IMR-90 (cell line): ENCODE measurements around the gene RND3. TPM values are rescaled to one million over a fixed set of nuclear protein-coding genes. Genes with fewer than 3 reads are reported as not detected.

Source experiments
- ATAC-seq: fragments of 200-7000 bp; cut with Tn5 transposase; 2 replicates; pipeline ENCODE4 v1.9.1; 2020; ENCODE audit warnings: low read depth, mild to moderate bottlenecking, moderate library complexity
- BruUV-seq: library from RNA; stranded (reverse); fragments of 400-500 nt; replicated peaks from 2 replicates; lab custom pipeline; 2021; lab: Mats Ljungman, UMichigan
- CTCF ChIA-PET: fragments of 300-600 bp; formaldehyde crosslinking; extraction: SDS; loops from one replicate; lab custom pipeline; 2021; ENCODE audit warnings: antibody characterized with exemption; lab: Yijun Ruan, JAX
- POLR2A ChIA-PET: fragments of 300-600 bp; sonication (Branson Sonifier 250); formaldehyde crosslinking; loops from one replicate; lab custom pipeline; 2022; ENCODE audit warnings: antibody characterized with exemption; ENCODE audit not compliant: unreplicated experiment; lab: Charles Lee
- DNase-seq: peaks from one replicate; pipeline ENCODE4 v3.0.0; 2013
- H2AFZ ChIP-seq: replicated peaks from 2 replicates; pipeline ENCODE3; 2013; ENCODE audit warnings: low read length, mild to moderate bottlenecking; ENCODE audit not compliant: poor library complexity
- H2AK5ac ChIP-seq: 2 replicates; pipeline ENCODE4 v1.6.1; 2013; ENCODE audit warnings: low read depth, low read length, inconsistent platforms
- H2AK9ac ChIP-seq: replicated peaks from 2 replicates; pipeline ENCODE3; 2013; ENCODE audit warnings: mild to moderate bottlenecking, low read depth, low read length, moderate library complexity; ENCODE audit not compliant: poor library complexity
- H2BK120ac ChIP-seq: 2 replicates; pipeline ENCODE4 v1.6.1; 2013; ENCODE audit warnings: low read depth, low read length, inconsistent platforms
- H2BK15ac ChIP-seq: 3 replicates; pipeline ENCODE4 v1.6.1; 2013; ENCODE audit warnings: low read depth, low read length, inconsistent platforms
- H2BK20ac ChIP-seq: 2 replicates; pipeline ENCODE4 v1.6.1; 2013; ENCODE audit warnings: low read depth, mild to moderate bottlenecking, inconsistent platforms, low read length, moderate library complexity
- H2BK5ac ChIP-seq: 2 replicates; pipeline ENCODE4 v1.6.1; 2013; ENCODE audit warnings: mild to moderate bottlenecking, low read depth, low read length, inconsistent platforms; ENCODE audit not compliant: poor library complexity, severe bottlenecking
- H3K14ac ChIP-seq: replicated peaks from 2 replicates; pipeline ENCODE4 v1.6.1; 2013; ENCODE audit warnings: low read depth, low read length, inconsistent platforms
- H3K18ac ChIP-seq: 2 replicates; pipeline ENCODE4 v1.6.1; 2013; ENCODE audit warnings: low read depth, low read length, control low read depth
- H3K23ac ChIP-seq: 2 replicates; pipeline ENCODE4 v1.6.1; 2013; ENCODE audit warnings: low read depth, low read length, inconsistent platforms
- H3K27ac ChIP-seq: 2 replicates; pipeline ENCODE4 v1.5.1; 2013; ENCODE audit warnings: mild to moderate bottlenecking, control low read depth, low read length; ENCODE audit not compliant: insufficient read depth
- H3K27me3 ChIP-seq: 2 replicates; pipeline ENCODE4 v1.6.1; 2013; ENCODE audit warnings: low read length; ENCODE audit not compliant: control insufficient read depth, insufficient read depth
- H3K36me3 ChIP-seq: 2 replicates; pipeline ENCODE4 v1.6.1; 2013; ENCODE audit warnings: low read length, mixed read lengths; ENCODE audit not compliant: control insufficient read depth, insufficient read depth
- H3K4ac ChIP-seq: 2 replicates; pipeline ENCODE4 v1.6.1; 2013; ENCODE audit warnings: low read depth, low read length, inconsistent platforms
- H3K4me1 ChIP-seq: 2 replicates; pipeline ENCODE4 v1.6.1; 2013; ENCODE audit warnings: low read length, mixed read lengths; ENCODE audit not compliant: control insufficient read depth, insufficient read depth
- H3K4me2 ChIP-seq: 2 replicates; pipeline ENCODE4 v1.6.1; 2013; ENCODE audit warnings: low read depth, mild to moderate bottlenecking, control low read depth, low read length, moderate library complexity
- H3K4me3 ChIP-seq: 2 replicates; pipeline ENCODE4 v1.5.1; 2013; ENCODE audit warnings: low read depth, mild to moderate bottlenecking, control low read depth, low read length, moderate library complexity; ENCODE audit not compliant: insufficient read depth
- H3K56ac ChIP-seq: 2 replicates; pipeline ENCODE4 v1.6.1; 2013; ENCODE audit warnings: low read length, inconsistent platforms; ENCODE audit not compliant: insufficient read depth; ENCODE audit errors: extremely low read depth
- H3K79me1 ChIP-seq, 2 experiments: 2 replicates each; pipeline ENCODE4 v1.6.1; 2013; ENCODE audit warnings: low read length in 2 of 2, inconsistent platforms in 1 of 2, low read depth in 1 of 2
- H3K9ac ChIP-seq: 2 replicates; pipeline ENCODE4 v1.6.1; 2013; ENCODE audit warnings: low read depth, low read length, control low read depth
- H3K9me1 ChIP-seq: 2 replicates; pipeline ENCODE4 v1.6.1; 2013; ENCODE audit warnings: low read length, inconsistent platforms; ENCODE audit not compliant: insufficient read depth
- H3K9me3 ChIP-seq: 2 replicates; pipeline ENCODE4 v1.6.1; 2013; ENCODE audit warnings: low read length; ENCODE audit not compliant: control insufficient read depth, insufficient read depth
- H4K20me1 ChIP-seq: 2 replicates; pipeline ENCODE4 v1.6.1; 2013; ENCODE audit warnings: low read length, inconsistent platforms; ENCODE audit not compliant: insufficient read depth
- H4K5ac ChIP-seq: 2 replicates; pipeline ENCODE4 v1.6.1; 2013; ENCODE audit warnings: mild to moderate bottlenecking, low read depth, low read length, control low read depth
- H4K8ac ChIP-seq, 2 experiments: 2 replicates each; pipeline ENCODE4 v1.6.1; 2013; ENCODE audit warnings: low read depth in 2 of 2, low read length in 2 of 2, control low read depth in 1 of 2, inconsistent platforms in 1 of 2
- H4K91ac ChIP-seq: 2 replicates; pipeline ENCODE4 v1.6.1; 2013; ENCODE audit warnings: low read depth, low read length, inconsistent platforms; ENCODE audit not compliant: insufficient read depth
- POLR2A ChIP-seq: IDR thresholded peaks from 2 replicates; pipeline ENCODE4 v1.6.1; 2012; ENCODE audit warnings: mild to moderate bottlenecking, low read depth, low read length
- RAD21 ChIP-seq: IDR thresholded peaks from 2 replicates; pipeline ENCODE4 v1.6.1; 2012; ENCODE audit warnings: low read length, improper control_type of control experiment
- RFX5 ChIP-seq: IDR thresholded peaks from 2 replicates; pipeline ENCODE4 v1.8.0; 2012; ENCODE audit warnings: low read depth, mild to moderate bottlenecking, low read length, moderate library complexity
- WGBS, 2 experiments: methylation state at CpG; one replicate each; pipeline versions ENCODE4 v1.1.5 to v1.1.7; 2013; ENCODE audit warnings: missing lambda C conversion rate in 2 of 2; ENCODE audit not compliant: insufficient read length in 1 of 2; ENCODE audit errors: extremely low coverage in 2 of 2; 5-methylcytosine and 5-hydroxymethylcytosine counted together
- dilution Hi-C: fragments of 300-500 bp; cut with HindIII; formaldehyde crosslinking; loops from one replicate; pipeline ENCODE4 v1.14.3; 2018; ENCODE audit warnings: low sequenced_read_pairs; ENCODE audit not compliant: unreplicated experiment
- in situ Hi-C: fragments of 300-500 bp; cut with MboI; formaldehyde crosslinking; loops from 3 replicates; pipeline ENCODE4 v1.14.3; 2019; ENCODE audit warnings: low sequenced_read_pairs, inconsistent platforms, mixed read lengths
- intact Hi-C: fragments of 100-400 bp; cut with micrococcal nuclease; formaldehyde crosslinking; loops from 2 replicates; pipeline ENCODE4 v1.10.0; 2022
- polyA plus RNA-seq, 3 experiments: library from polyadenylated mRNA; depleted of rRNA; stranded (reverse); fragments of >200 nt; gene quantifications; 2 replicates each; pipeline ENCODE4 v1.2.3, GENCODE V29; 2012; ENCODE audit warnings: low replicate concordance in 1 of 3
- total RNA-seq: library from RNA; depleted of rRNA; stranded (reverse); fragments of >200 nt; gene quantifications from 2 replicates; pipeline ENCODE4 v1.2.3, GENCODE V29; 2012

RND3 gene
- total and polyA plus RNA-seq, 2 of the 4 experiments (the other 2 are of a cell fraction) = 111 to 449 TPM

GRCh38 chr2:150482667-150483400 lies 4.6 kb downstream of the RND3 start:
- no CpG with 5 or more reads among the region's 6 CpGs for WGBS, 2 experiments
- peak overlapping the region; percentile 67; the same call in 1 of the 2 replicates for H3K27ac ChIP-seq
- peaks cover 94% of the 10 kb centered on the region for H4K20me1 ChIP-seq
- peak overlapping the region; percentile 90 for H2BK5ac ChIP-seq
- BruUV-seq = no TSS peak
- H4K5ac ChIP-seq = peak overlapping the region; percentile 26; the same call in 1 of the 2 replicates
- H3K9me1 ChIP-seq = no peaks in the 10 kb centered on the region
- peak overlapping the region; percentile 85 for H3K9ac ChIP-seq
- H2AK5ac ChIP-seq = no peak overlapping the region
- ATAC-seq (no peak), DNase-seq (peak; percentile 18)
- TF ChIP-seq RAD21 (no peak), RFX5 (no peak), POLR2A (peak; percentile 67)
- H2AK9ac ChIP-seq = no peak overlapping the region
- intact Hi-C loops (loop anchor here (5.0 kb wide), 1 partner anchor 754 kb away; no protein-coding TSS in a partner anchor), in situ Hi-C loops (loop anchor here (10.0 kb wide), 1 partner anchor 572 kb away; no protein-coding TSS in a partner anchor), dilution Hi-C loops (no loop called here)
- H2BK120ac ChIP-seq = 0 out of 2 replicates have a peak overlapping the region, but pooled peaks have one; percentile 33
- H3K4me3 ChIP-seq = peak overlapping the region; percentile 92
- peak overlapping the region; percentile 64 for H3K4ac ChIP-seq
- H2BK20ac ChIP-seq = no peak overlapping the region
- H2BK15ac ChIP-seq = no peak overlapping the region
- peak overlapping the region; percentile 52 for H3K56ac ChIP-seq
- peak overlapping the region; percentile 88 for H3K4me2 ChIP-seq
- peak overlapping the region; percentile 85 for H3K18ac ChIP-seq
- H3K9me3 ChIP-seq = no peaks in the 10 kb centered on the region
- H3K23ac ChIP-seq = peak overlapping the region; percentile 92
- peak overlapping the region; percentile 82 for H3K14ac ChIP-seq
- ChIA-PET POLR2A (interaction anchor here (0.6 to 1.3 kb wide), 5 partner anchors 38 to 943 kb away, joined by 3 to 13 read pairs (median 4); no protein-coding TSS in a partner anchor), CTCF (no interaction called here)
- H4K91ac ChIP-seq = 0 out of 2 replicates have a peak overlapping the region, but pooled peaks have one; percentile 2
- H3K36me3 ChIP-seq = peaks cover 52% of the 10 kb centered on the region
- H3K4me1 ChIP-seq = peaks cover 1% of the 10 kb centered on the region; the same call in 1 of the 2 replicates
- H4K8ac ChIP-seq = peak overlapping the region in 1 of 2 experiments; percentile 62; a peak in 2 of 4 replicates
- H3K79me1 ChIP-seq = peaks cover 0 to 2% of the 10 kb centered on the region in 2 experiments; a peak in 1 of 4 replicates
- H2AFZ ChIP-seq = no peak overlapping the region
- no peaks in the 10 kb centered on the region for H3K27me3 ChIP-seq
